HepG2 (cell line): Measurements from ENCODE around the gene B3GALT5. TPM values are rescaled to one million over a fixed set of nuclear protein-coding genes. Genes with fewer than 3 reads are reported as not detected.

Experiments used
- CHCHD3 ChIP-seq: sonication (generic); formaldehyde crosslinking; IDR thresholded peaks from 2 replicates; pipeline ENCODE4 v1.8.0; 2022; ENCODE audit warnings: mild to moderate bottlenecking, missing genetic modification reagents, moderate library complexity
- FOXP1 ChIP-seq, 2 experiments: fragments of 450-650 bp in 1 of 2; IDR thresholded peaks; 2 replicates each; pipeline ENCODE4 v1.6.1; 2017 to 2018; ENCODE audit warnings: antibody characterized with exemption in 1 of 2
- PCBP2 ChIP-seq: fragments of 200-400 bp; formaldehyde crosslinking; optimal IDR thresholded peaks from 2 replicates; pipeline ENCODE3; 2018; ENCODE audit warnings: low read length, low read depth; ENCODE audit not compliant: poor library complexity, severe bottlenecking
- RORA ChIP-seq: sonication (generic); formaldehyde crosslinking; IDR thresholded peaks from 2 replicates; pipeline ENCODE4 v1.5.0; 2020; ENCODE audit warnings: mild to moderate bottlenecking, missing genetic modification reagents, moderate library complexity
- SOX13 ChIP-seq, 3 experiments: fragments of 450-650 bp in 1 of 3; sonication (generic) in 1 of 3; formaldehyde crosslinking in 1 of 3; IDR thresholded peaks in 2 of 3; conservative IDR thresholded peaks in 1 of 3; 2 replicates each; pipeline versions ENCODE4 v1.5.0 to v1.6.1; 2016 to 2020; ENCODE audit warnings: antibody characterized with exemption in 1 of 3, mild to moderate bottlenecking in 1 of 3, missing compliant biosample characterization in 1 of 3, missing genetic modification reagents in 1 of 3, moderate library complexity in 1 of 3
- TGIF2 ChIP-seq: IDR thresholded peaks from 2 replicates; pipeline ENCODE4 v1.6.1; 2016; ENCODE audit warnings: control low read depth, missing compliant biosample characterization
- ZNF160 ChIP-seq: sonication (generic); formaldehyde crosslinking; IDR thresholded peaks from 2 replicates; pipeline ENCODE4 v1.8.0; 2022; ENCODE audit warnings: mild to moderate bottlenecking, inconsistent platforms, missing genetic modification reagents
- ZNF326 ChIP-seq: sonication (generic); formaldehyde crosslinking; IDR thresholded peaks from 2 replicates; pipeline ENCODE4 v1.4.0; 2020; ENCODE audit warnings: missing genetic modification reagents, borderline replicate concordance
- ZNF44 ChIP-seq: sonication (generic); formaldehyde crosslinking; IDR thresholded peaks from 2 replicates; pipeline ENCODE4 v1.5.1; 2020; ENCODE audit warnings: mild to moderate bottlenecking, missing genetic modification reagents
- ZNF569 ChIP-seq: sonication (generic); formaldehyde crosslinking; IDR thresholded peaks from 2 replicates; pipeline ENCODE4 v1.5.0; 2020; ENCODE audit warnings: mild to moderate bottlenecking, missing genetic modification reagents, moderate library complexity, borderline replicate concordance
- ZNF792 ChIP-seq: IDR thresholded peaks from 2 replicates; pipeline ENCODE4 v1.6.1; 2016
- polyA plus RNA-seq, 8 experiments: library from polyadenylated mRNA; depleted of rRNA in 3 of 8; stranded (reverse) in 7 of 8; unstranded in 1 of 8; fragments of >200 nt; fragmentation: Illumina TruSeq in 4 of 8; extraction: Trizol in 4 of 8; gene quantifications; 2 replicates each; pipeline versions ENCODE4 v1.2.1 to v1.2.3, GENCODE V29; 2011 to 2016; ENCODE audit warnings: low read depth in 4 of 8, missing spikeins in 1 of 8, mixed read lengths in 1 of 8; ENCODE audit not compliant: insufficient read depth in 1 of 8
- total RNA-seq, 5 experiments: library from RNA; depleted of rRNA; stranded (reverse); fragments of >200 nt; fragmentation: Illumina TruSeq; extraction: Trizol; gene quantifications; 2 replicates each; pipeline ENCODE4 v1.2.3, GENCODE V29; 2016; ENCODE audit warnings: low read depth in 1 of 5
- TF ChIP-seq, protein P1 (sequence below): sonication (generic); formaldehyde crosslinking; IDR thresholded peaks from 2 replicates; pipeline ENCODE4 v1.4.0; 2020; ENCODE audit warnings: mild to moderate bottlenecking, missing genetic modification reagents
- TF ChIP-seq, protein P2 (sequence below): sonication (generic); formaldehyde crosslinking; IDR thresholded peaks from one replicate; pipeline ENCODE4 v1.5.1; 2020; ENCODE audit warnings: mild to moderate bottlenecking, missing genetic modification reagents; ENCODE audit errors: not compliant biosample characterization

B3GALT5 gene
- total and polyA plus RNA-seq, 2 of the 13 experiments (the other 11 are each of a cell fraction or from before 2014, with no cell fraction given), result 0.02 to 0.03 TPM

DNA sequence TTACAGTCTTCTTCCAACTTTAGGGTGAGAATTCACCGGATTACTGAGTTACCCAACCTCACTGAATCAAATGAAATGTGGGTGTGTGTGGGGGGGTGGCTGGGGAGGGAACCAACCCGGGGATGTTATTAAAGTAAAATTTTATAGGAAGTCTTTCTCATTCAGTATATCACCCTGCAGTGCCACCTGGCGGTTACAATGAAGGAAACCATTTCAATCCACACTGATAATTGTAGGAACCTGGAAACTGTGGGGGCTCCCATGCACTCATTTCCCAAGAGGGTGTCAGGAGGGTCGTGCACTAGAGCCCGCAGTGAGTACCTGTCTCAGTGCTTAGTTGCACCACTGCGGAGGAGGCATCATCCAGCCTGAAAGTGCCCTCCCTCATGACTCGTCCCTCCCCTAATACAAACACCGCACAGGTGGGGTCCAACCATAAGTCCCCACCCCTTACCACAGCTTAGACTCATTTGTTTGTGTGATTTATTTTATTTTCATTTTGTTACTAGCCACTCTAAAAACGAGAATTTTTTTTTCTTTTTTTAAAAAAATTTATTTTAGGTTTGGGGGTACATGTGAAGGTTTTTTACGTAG is 103.2 kb downstream of the B3GALT5 start (continued):
- TF ChIP-seq, protein P1, sequence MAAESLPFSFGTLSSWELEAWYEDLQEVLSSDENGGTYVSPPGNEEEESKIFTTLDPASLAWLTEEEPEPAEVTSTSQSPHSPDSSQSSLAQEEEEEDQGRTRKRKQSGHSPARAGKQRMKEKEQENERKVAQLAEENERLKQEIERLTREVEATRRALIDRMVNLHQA, result no peak
- TF ChIP-seq ZNF792 (CRISPR knock-in tag), result no peak
- TF ChIP-seq CHCHD3, result no peak
- TF ChIP-seq PCBP2, result no peak
- no peak for TF ChIP-seq TGIF2
- TF ChIP-seq ZNF44 (CRISPR knock-in tag), result no peak
- TF ChIP-seq, protein P2, sequence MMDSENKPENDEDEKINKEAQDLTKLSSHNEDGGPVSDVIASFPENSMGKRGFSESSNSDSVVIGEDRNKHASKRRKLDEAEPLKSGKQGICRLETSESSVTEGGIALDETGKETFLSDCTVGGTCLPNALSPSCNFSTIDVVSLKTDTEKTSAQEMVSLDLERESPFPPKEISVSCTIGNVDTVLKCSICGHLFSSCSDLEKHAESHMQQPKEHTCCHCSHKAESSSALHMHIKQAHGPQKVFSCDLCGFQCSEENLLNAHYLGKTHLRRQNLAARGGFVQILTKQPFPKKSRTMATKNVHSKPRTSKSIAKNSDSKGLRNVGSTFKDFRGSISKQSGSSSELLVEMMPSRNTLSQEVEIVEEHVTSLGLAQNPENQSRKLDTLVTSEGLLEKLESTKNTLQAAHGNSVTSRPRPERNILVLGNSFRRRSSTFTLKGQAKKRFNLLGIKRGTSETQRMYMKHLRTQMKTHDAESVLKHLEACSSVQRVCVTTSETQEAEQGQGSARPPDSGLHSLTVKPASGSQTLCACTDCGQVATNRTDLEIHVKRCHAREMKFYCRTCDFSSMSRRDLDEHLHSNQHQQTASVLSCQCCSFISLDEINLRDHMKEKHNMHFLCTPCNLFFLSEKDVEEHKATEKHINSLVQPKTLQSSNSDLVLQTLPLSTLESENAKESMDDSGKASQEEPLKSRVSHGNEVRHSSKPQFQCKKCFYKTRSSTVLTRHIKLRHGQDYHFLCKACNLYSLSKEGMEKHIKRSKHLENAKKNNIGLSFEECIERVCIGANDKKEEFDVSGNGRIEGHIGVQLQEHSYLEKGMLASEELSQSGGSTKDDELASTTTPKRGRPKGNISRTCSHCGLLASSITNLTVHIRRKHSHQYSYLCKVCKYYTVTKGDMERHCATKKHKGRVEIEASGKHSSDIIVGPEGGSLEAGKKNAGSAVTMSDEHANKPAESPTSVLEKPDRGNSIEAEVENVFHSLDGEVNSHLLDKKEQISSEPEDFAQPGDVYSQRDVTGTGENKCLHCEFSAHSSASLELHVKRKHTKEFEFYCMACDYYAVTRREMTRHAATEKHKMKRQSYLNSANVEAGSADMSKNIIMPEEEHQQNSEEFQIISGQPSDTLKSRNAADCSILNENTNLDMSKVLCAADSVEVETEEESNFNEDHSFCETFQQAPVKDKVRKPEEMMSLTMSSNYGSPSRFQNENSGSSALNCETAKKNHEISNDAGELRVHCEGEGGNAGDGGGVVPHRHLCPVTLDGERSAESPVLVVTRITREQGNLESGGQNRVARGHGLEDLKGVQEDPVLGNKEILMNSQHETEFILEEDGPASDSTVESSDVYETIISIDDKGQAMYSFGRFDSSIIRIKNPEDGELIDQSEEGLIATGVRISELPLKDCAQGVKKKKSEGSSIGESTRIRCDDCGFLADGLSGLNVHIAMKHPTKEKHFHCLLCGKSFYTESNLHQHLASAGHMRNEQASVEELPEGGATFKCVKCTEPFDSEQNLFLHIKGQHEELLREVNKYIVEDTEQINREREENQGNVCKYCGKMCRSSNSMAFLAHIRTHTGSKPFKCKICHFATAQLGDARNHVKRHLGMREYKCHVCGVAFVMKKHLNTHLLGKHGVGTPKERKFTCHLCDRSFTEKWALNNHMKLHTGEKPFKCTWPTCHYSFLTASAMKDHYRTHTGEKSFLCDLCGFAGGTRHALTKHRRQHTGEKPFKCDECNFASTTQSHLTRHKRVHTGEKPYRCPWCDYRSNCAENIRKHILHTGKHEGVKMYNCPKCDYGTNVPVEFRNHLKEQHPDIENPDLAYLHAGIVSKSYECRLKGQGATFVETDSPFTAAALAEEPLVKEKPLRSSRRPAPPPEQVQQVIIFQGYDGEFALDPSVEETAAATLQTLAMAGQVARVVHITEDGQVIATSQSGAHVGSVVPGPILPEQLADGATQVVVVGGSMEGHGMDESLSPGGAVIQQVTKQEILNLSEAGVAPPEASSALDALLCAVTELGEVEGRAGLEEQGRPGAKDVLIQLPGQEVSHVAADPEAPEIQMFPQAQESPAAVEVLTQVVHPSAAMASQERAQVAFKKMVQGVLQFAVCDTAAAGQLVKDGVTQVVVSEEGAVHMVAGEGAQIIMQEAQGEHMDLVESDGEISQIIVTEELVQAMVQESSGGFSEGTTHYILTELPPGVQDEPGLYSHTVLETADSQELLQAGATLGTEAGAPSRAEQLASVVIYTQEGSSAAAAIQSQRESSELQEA (CRISPR knock-in tag), result no peak
- TF ChIP-seq ZNF569, result no peak
- no peak for TF ChIP-seq SOX13 (IDR thresholded peaks at IDR 0.05)
- TF ChIP-seq SOX13 (CRISPR knock-in tag; conservative IDR thresholded peaks at IDR 0.05 in 1 of 2, IDR thresholded peaks at IDR 0.05 in 1 of 2), result no peak
- no peak for TF ChIP-seq RORA (CRISPR knock-in tag)
- TF ChIP-seq ZNF326 (CRISPR knock-in tag), result no peak
- TF ChIP-seq ZNF160, result no peak
- no peak for TF ChIP-seq FOXP1 (IDR thresholded peaks at IDR 0.05)
- no peak for TF ChIP-seq FOXP1 (CRISPR knock-in tag; IDR thresholded peaks at IDR 0.05)
